DOHH2 (cell line): Measurements from ENCODE around the gene CCDC170.

Source experiments
- EZH2phosphoT487 ChIP-seq: fragments of 200-600 bp; sonication (generic); IDR thresholded peaks from 2 replicates; pipeline ENCODE4 v1.6.1; 2017; ENCODE audit warnings: borderline replicate concordance, mild to moderate bottlenecking, antibody characterized with exemption, low read length, moderate library complexity, mixed read lengths
- TF ChIP-seq, protein P1 (sequence below): fragments of 200-600 bp; sonication (generic); IDR thresholded peaks from one replicate; pipeline ENCODE4 v1.5.1; 2014; ENCODE audit warnings: antibody characterized with exemption, mild to moderate bottlenecking, low read depth, low read length; ENCODE audit not compliant: poor library complexity, severe bottlenecking

- TF ChIP-seq, protein P1, sequence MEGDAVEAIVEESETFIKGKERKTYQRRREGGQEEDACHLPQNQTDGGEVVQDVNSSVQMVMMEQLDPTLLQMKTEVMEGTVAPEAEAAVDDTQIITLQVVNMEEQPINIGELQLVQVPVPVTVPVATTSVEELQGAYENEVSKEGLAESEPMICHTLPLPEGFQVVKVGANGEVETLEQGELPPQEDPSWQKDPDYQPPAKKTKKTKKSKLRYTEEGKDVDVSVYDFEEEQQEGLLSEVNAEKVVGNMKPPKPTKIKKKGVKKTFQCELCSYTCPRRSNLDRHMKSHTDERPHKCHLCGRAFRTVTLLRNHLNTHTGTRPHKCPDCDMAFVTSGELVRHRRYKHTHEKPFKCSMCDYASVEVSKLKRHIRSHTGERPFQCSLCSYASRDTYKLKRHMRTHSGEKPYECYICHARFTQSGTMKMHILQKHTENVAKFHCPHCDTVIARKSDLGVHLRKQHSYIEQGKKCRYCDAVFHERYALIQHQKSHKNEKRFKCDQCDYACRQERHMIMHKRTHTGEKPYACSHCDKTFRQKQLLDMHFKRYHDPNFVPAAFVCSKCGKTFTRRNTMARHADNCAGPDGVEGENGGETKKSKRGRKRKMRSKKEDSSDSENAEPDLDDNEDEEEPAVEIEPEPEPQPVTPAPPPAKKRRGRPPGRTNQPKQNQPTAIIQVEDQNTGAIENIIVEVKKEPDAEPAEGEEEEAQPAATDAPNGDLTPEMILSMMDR = no peak
- no peak for TF ChIP-seq EZH2phosphoT487
Observed at GRCh38 chr6:151490996-151491395, 2.8 kb upstream of the CCDC170 start.
